Measurements from ENCODE around the gene PTPRU.

GRCh38 chr1:29365906-29366670 is 129.8 kb downstream of the PTPRU start:
- TF ChIP-seq, protein P1, sequence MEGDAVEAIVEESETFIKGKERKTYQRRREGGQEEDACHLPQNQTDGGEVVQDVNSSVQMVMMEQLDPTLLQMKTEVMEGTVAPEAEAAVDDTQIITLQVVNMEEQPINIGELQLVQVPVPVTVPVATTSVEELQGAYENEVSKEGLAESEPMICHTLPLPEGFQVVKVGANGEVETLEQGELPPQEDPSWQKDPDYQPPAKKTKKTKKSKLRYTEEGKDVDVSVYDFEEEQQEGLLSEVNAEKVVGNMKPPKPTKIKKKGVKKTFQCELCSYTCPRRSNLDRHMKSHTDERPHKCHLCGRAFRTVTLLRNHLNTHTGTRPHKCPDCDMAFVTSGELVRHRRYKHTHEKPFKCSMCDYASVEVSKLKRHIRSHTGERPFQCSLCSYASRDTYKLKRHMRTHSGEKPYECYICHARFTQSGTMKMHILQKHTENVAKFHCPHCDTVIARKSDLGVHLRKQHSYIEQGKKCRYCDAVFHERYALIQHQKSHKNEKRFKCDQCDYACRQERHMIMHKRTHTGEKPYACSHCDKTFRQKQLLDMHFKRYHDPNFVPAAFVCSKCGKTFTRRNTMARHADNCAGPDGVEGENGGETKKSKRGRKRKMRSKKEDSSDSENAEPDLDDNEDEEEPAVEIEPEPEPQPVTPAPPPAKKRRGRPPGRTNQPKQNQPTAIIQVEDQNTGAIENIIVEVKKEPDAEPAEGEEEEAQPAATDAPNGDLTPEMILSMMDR (IDR thresholded peaks at IDR 0.05), result no peak
- TF ChIP-seq POLR2A (IDR thresholded peaks at IDR 0.05), result no peak

Data from esophagus squamous epithelium (tissue), 4 donors.